T-helper 17 cell (primary cell): ENCODE measurements around the gene FOXO3. TPM values are rescaled to one million over a fixed set of nuclear protein-coding genes. Genes with fewer than 3 reads are reported as not detected.
"Not testable (repeated sequence)": the region's sequence is repeated elsewhere in the genome, so short reads cannot be mapped to it uniquely, and the experiment has no call there.

Experiments
- ATAC-seq: fragments of 150-1000 bp; cut with Tn5 transposase; 2 replicates; pipeline ENCODE4 v1.10.0; 2021; ENCODE audit warnings: mild to moderate bottlenecking, moderate library complexity
- DNase-seq, 3 donors: peaks; one replicate each; pipeline versions ENCODE4 v3.0.0 to v3.0.0-alpha.2; 2020 to 2021
- H3K9me3 ChIP-seq: one replicate; pipeline ENCODE4 v1.7.0; 2013; ENCODE audit warnings: low read length, mild to moderate bottlenecking; ENCODE audit not compliant: control insufficient read depth, poor library complexity, severe bottlenecking
- H3K27ac Mint-ChIP-seq: one replicate; pipeline ENCODE4 v1.8.0; 2022; ENCODE audit warnings: mild to moderate bottlenecking, moderate library complexity, mixed read lengths
- H3K27me3 Mint-ChIP-seq: one replicate; pipeline ENCODE4 v1.8.0; 2022; ENCODE audit warnings: mixed read lengths
- H3K36me3 Mint-ChIP-seq: one replicate; pipeline ENCODE4 v1.8.0; 2022; ENCODE audit warnings: low read depth, mixed read lengths
- H3K4me1 Mint-ChIP-seq: one replicate; pipeline ENCODE4 v1.8.0; 2022; ENCODE audit warnings: mild to moderate bottlenecking, mixed read lengths
- H3K4me3 Mint-ChIP-seq: one replicate; pipeline ENCODE4 v1.8.0; 2022; ENCODE audit warnings: mild to moderate bottlenecking, moderate library complexity, mixed read lengths
- total RNA-seq, 4 donors: library from RNA in 2 of 4; stranded (reverse) in 2 of 4; gene quantifications; one replicate each; pipeline ENCODE4 v1.2.3 and lab custom pipeline; 2022 to 2026

FOXO3 gene
- total RNA-seq, 2 donors from 2014 or later: 22.6 to 34.1 TPM

- DNase-seq: no peak
- Mint-ChIP-seq H3K36me3 (no peaks in the 10 kb centered on the region), H3K4me3 (no peak overlapping the region), H3K27me3 (no peaks in the 10 kb centered on the region), H3K4me1 (peaks cover 31% of the 10 kb centered on the region), H3K27ac (no peak overlapping the region)
- no peaks in the 10 kb centered on the region for H3K9me3 ChIP-seq
- no peak for ATAC-seq
Measured at GRCh38 chr6:108644252-108644651, 83.5 kb downstream of the FOXO3 start.

DNA sequence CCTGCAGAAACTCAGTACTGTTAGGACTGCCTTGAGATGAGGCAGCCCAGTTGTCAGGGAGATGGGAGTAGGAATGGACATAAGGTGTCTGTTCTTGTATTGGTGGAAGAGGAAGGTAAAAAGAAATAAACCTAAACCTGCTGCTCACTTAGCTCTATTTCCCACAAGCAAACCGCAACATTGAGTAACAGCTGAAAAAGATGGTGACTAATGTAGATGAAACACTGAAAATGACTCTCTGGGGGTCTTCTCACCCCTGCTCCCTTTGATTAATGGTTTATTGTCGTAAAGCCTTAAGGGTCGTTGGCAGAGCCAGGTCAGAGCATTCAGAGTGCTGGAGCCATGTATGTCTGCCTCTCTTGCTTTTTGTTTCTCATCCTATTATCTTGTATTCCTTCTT, 87.5 kb downstream of the FOXO3 start:
- Mint-ChIP-seq H3K27ac (no peak overlapping the region), H3K27me3 (no peaks in the 10 kb centered on the region), H3K4me3 (no peak overlapping the region), H3K36me3 (no peaks in the 10 kb centered on the region), H3K4me1 (peaks cover 39% of the 10 kb centered on the region)
- DNase-seq (no peak), ATAC-seq (no peak)
- no peaks in the 10 kb centered on the region for H3K9me3 ChIP-seq

- Mint-ChIP-seq H3K4me3 (no peak overlapping the region), H3K27me3 (no peaks in the 10 kb centered on the region), H3K27ac (peak overlapping the region; percentile 19), H3K4me1 (peaks cover 34% of the 10 kb centered on the region), H3K36me3 (no peaks in the 10 kb centered on the region)
- DNase-seq (no peak), ATAC-seq (no peak)
- H3K9me3 ChIP-seq: no peaks in the 10 kb centered on the region
Measured at GRCh38 chr6:108650325-108650724, 89.6 kb downstream of the FOXO3 start.

GRCh38 chr6:108650781-108651180, 90.1 kb downstream of the FOXO3 start:
- H3K36me3 Mint-ChIP-seq: no peaks in the 10 kb centered on the region
- H3K9me3 ChIP-seq: no peaks in the 10 kb centered on the region
- no peak overlapping the region for H3K4me3 Mint-ChIP-seq
- no peaks in the 10 kb centered on the region for H3K27me3 Mint-ChIP-seq
- ATAC-seq (no peak), DNase-seq (no peak)
- peaks cover 32% of the 10 kb centered on the region for H3K4me1 Mint-ChIP-seq
- peak overlapping the region; percentile 19 for H3K27ac Mint-ChIP-seq

DNA sequence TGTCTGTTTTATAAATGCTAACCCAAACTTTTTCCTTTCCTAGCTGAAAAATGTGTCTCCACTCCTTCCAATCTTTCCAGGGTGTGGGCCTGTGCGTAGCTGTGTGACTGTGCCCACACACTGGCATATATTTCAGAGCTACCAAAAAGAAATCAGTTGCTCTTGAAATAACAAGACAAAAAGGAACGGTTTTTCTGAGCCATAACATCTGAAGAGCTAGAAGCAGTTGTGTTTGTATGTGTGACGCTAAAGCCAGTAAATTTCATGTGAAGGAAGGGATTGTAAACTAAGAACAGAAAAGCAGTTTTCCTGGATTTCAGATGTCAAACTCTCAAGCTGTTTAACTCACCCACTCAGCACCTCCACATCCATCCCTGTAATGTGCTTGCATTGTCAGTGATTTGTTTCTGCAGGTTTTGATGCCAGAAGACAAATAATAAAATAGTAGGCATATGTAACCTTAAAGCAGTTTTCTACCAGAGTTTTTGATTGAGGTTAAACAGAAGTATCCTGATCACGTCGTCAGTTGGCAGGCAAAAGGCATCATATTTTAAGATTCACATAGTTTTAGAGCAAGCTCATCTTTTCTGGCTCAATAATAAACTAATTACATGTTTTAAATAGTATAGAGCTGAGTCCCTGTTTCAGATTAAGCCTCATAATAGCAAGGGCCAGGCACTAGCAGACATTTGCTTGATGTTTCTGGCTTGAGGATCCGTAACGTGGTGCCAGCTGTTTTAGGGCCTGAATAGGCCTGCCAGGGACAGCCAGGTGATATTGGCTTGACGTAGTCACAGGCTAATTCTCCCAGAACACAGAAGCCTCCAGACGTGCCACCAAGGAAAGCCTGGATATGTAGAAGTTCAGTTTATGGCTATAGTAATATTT, 90.9 kb downstream of the FOXO3 start:
- ATAC-seq: no peak
- Mint-ChIP-seq H3K27ac (no peak overlapping the region), H3K4me3 (no peak overlapping the region), H3K36me3 (no peaks in the 10 kb centered on the region), H3K27me3 (no peaks in the 10 kb centered on the region), H3K4me1 (peaks cover 32% of the 10 kb centered on the region)
- no peak for DNase-seq
- no peaks in the 10 kb centered on the region for H3K9me3 ChIP-seq

DNA sequence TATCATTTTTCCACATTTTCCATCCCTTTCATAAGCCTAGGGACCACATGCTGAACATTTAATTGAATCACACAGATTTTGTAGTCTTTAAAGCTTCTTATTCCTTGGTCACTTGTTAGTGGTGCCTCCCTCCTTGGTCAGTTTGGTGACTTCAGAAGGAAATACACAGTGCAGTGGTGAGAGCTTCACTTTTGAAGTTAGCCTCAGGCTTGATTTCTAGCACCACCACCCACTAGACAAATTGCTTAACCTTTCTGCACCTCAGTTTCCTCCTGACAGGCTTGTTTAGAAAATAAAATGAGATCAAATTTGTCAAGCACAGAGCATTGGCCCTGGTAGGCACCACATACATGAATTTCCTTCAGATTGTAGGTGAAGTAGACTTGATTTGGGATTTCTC, 91.7 kb downstream of the FOXO3 start:
- H3K27me3 Mint-ChIP-seq: no peaks in the 10 kb centered on the region
- ATAC-seq (no peak), DNase-seq (no peak)
- no peaks in the 10 kb centered on the region for H3K36me3 Mint-ChIP-seq
- H3K27ac Mint-ChIP-seq: no peak overlapping the region
- no peaks in the 10 kb centered on the region for H3K9me3 ChIP-seq
- peak overlapping the region; percentile 15 for H3K4me3 Mint-ChIP-seq
- H3K4me1 Mint-ChIP-seq: peaks cover 31% of the 10 kb centered on the region

DNA sequence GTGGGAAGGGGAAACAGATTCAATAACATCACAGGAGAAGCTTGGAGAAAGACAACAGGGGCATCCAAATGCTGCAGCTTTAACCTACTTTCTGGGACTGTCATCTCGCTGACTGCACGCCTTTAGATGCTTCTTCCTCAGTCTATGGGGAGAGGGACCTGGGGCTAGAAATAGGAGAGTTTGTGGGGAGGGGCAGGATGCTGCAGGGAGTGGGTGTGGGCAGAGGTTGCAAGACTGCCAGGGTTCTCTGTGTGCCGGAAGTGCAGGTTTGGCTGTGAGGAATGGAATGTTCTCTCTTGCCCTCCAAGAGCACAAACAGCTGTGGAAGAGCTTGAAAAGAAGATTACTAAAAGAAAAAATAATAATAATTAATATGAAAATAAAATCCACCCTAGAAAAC, 93.2 kb downstream of the FOXO3 start:
- Mint-ChIP-seq H3K27ac (peak overlapping the region; percentile 74), H3K36me3 (no peaks in the 10 kb centered on the region), H3K4me3 (no peak overlapping the region), H3K4me1 (peaks cover 27% of the 10 kb centered on the region), H3K27me3 (no peaks in the 10 kb centered on the region)
- no peak for ATAC-seq
- DNase-seq: no peak
- no peaks in the 10 kb centered on the region for H3K9me3 ChIP-seq

DNA sequence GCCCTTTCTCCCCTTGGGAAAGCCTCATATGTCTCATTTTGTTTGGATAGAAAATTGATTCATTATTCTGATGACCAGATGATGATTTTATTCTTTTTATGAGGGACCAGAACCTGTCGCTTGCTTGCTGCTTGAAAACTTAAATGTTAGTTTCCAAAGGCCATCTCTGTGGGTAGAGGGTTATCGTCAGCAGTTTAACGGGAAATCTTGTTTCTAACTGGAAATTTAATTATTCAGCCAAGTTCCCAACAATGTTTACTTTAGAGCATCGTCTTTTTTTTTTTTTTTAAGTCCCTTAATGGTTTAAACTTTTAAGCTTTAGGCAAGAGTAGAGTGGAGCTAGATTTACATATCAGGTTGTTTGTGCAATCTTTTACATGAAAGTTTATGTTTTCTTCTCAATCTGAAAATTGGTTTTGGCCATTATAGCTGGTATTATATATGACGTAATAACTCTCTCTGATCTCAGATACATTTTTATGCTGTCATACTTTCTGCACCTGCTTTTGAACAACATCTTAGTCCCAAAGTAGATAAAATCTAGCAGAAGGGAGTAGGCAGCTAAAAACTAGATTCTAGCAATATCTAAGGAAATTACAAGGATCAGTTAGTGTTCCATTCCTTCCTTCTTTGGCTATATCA, 93.9 kb downstream of the FOXO3 start:
- no peak overlapping the region for H3K27ac Mint-ChIP-seq
- no peaks in the 10 kb centered on the region for H3K36me3 Mint-ChIP-seq
- no peak for ATAC-seq
- no peaks in the 10 kb centered on the region for H3K27me3 Mint-ChIP-seq
- no peak overlapping the region for H3K4me3 Mint-ChIP-seq
- no peak for DNase-seq
- peaks cover 25% of the 10 kb centered on the region for H3K4me1 Mint-ChIP-seq
- H3K9me3 ChIP-seq: no peaks in the 10 kb centered on the region

GRCh38 chr6:108655806-108656651, 95.3 kb downstream of the FOXO3 start:
- DNase-seq (no peak), ATAC-seq (no peak)
- Mint-ChIP-seq H3K4me3 (no peak overlapping the region), H3K36me3 (no peaks in the 10 kb centered on the region), H3K27ac (no peak overlapping the region), H3K4me1 (peaks cover 21% of the 10 kb centered on the region), H3K27me3 (no peaks in the 10 kb centered on the region)
- H3K9me3 ChIP-seq: no peaks in the 10 kb centered on the region

DNA sequence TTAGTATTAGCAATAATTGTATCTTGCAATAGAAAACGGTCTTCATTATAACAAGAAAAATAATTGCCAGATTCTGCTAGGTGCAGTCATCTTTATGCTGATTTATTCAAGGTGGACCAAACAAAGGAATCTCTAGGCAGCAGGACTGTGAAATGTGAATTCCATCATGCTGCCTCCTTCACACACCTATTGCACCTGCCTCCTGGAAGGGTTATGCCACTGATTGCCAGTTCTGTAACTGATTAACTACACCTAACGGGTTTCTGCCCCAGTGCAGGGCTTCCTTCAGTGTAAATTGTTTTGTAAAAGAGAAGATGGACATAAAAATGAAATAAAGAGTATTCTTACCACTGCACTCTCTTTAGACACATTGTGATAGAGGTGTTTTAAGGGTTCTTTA, 96.1 kb downstream of the FOXO3 start:
- DNase-seq (no peak), ATAC-seq (no peak)
- no peaks in the 10 kb centered on the region for H3K9me3 ChIP-seq
- H3K36me3 Mint-ChIP-seq: no peaks in the 10 kb centered on the region
- H3K4me3 Mint-ChIP-seq: no peak overlapping the region
- H3K27me3 Mint-ChIP-seq: no peaks in the 10 kb centered on the region
- no peak overlapping the region for H3K27ac Mint-ChIP-seq
- H3K4me1 Mint-ChIP-seq: peaks cover 21% of the 10 kb centered on the region

DNA sequence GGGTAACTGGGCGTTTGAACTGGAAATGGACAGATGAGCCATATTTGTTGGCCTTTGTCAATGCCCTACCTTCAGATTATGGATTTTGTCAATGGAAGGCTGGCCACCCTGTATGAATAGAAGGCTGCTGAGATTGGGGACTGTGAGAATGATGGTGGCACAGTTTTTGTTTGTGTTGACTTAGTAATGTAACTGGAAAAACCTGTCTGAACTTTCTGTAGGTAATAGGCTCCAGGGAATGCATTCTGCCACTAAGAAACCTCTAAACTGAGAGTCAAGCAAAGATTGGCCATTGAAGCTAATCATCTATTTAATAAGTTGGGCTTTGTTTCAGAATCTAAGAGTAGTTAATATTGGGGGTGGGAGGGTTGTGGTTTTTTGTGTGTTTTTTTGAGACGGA, 97.5 kb downstream of the FOXO3 start:
- Mint-ChIP-seq H3K4me1 (peaks cover 22% of the 10 kb centered on the region), H3K27me3 (no peaks in the 10 kb centered on the region), H3K36me3 (no peaks in the 10 kb centered on the region), H3K27ac (no peak overlapping the region), H3K4me3 (no peak overlapping the region)
- no peaks in the 10 kb centered on the region for H3K9me3 ChIP-seq
- ATAC-seq: no peak
- DNase-seq: no peak

- not testable (repeated sequence) for H3K4me3 Mint-ChIP-seq, ATAC-seq, H3K36me3 Mint-ChIP-seq, DNase-seq, H3K9me3 ChIP-seq, H3K27me3 Mint-ChIP-seq, H3K27ac Mint-ChIP-seq
- H3K4me1 Mint-ChIP-seq: peaks cover 19% of the 10 kb centered on the region
Measured at GRCh38 chr6:108658785-108659184, 98.1 kb downstream of the FOXO3 start.

DNA sequence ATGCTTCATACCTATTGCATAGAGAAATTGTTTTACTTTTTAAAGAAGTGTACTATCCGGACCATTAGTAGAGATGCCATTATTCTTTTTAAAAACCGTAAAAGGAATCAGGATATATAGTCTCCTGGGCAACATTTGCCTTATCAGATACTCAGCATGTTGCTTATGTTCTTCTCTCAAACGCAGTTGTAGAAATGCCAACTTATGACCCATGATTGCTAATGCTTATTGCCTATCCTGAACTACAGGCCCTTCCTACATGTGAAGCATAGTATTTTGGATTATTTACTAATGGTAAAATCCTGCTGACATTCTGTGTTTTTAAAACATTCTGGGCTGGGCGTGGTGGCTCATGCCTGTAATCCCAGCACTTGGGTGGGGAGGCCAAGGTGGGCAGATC, 99.5 kb downstream of the FOXO3 start:
- Mint-ChIP-seq H3K27ac (no peak overlapping the region), H3K4me1 (peaks cover 19% of the 10 kb centered on the region), H3K36me3 (no peaks in the 10 kb centered on the region), H3K27me3 (no peaks in the 10 kb centered on the region), H3K4me3 (no peak overlapping the region)
- ATAC-seq (no peak), DNase-seq (no peak)
- no peaks in the 10 kb centered on the region for H3K9me3 ChIP-seq
